ENCODE measurements around the gene HOXD9.

HOXD9 gene

GRCh38 chr2:176124110-176124946 is 1.8 kb downstream of the HOXD9 start:
- no peak for DNase-seq (ENCODE audit: low read depth in 2 of 2, low spot score in 1 of 2)

DNA sequence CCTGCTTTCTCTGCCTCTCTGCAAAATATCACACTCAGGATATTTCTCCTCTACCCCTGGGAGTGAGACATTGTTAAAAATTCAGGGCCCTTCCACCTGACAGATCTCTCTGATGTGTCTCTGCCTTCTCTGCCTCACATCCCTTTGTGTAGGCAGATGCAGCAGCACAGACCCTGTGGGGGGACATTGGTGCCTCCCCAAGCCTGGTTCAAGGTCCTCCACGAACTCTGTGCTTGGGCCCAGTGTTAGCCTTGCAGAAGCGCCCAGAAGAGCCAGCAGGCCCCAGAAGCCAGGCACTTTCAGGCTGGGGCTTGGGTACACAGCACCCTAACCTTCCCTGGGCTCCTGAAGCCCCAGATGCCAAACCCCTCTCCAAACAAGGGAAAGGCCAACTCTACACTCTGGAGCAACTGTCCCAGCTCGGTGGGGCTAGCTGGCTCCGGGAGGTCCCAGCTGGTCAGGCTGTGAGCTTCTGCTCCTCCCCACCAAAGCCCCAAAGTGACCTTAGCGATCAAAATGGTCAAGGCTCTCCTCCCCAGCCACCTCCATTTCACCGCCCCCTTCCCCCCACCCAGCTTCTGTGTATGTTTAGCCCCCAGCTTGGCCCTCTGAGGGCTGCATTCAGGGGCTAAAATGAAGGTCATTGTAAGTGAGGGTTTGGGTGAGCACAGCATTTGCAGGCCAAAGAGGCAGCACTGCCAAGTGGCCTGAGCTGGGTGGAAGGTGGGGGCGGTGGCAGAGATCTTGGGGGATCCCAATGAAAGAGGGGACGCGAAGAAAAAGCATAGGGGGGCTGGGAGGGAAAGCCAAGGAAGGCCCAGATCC is 2.6 kb downstream of the HOXD9 start:
- no peak for DNase-seq (ENCODE audit: low read depth in 2 of 2, low spot score in 1 of 2)

DNA sequence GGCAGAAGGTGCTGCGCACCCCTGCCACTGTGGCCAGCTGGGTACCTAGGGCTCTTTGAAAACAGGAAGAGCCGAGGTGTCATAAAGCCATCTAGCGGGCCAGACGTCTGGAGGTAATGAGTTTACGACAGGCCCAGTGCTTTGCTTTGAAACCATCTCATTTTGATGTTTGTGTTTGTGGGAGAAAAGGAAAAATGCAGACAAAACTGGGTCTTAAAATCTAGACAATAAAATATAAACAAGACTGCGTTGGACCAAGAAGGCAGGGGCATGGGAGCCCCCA is 3.2 kb downstream of the HOXD9 start:
- no peak for DNase-seq (ENCODE audit: low read depth in 2 of 2, low spot score in 1 of 2)

DNA sequence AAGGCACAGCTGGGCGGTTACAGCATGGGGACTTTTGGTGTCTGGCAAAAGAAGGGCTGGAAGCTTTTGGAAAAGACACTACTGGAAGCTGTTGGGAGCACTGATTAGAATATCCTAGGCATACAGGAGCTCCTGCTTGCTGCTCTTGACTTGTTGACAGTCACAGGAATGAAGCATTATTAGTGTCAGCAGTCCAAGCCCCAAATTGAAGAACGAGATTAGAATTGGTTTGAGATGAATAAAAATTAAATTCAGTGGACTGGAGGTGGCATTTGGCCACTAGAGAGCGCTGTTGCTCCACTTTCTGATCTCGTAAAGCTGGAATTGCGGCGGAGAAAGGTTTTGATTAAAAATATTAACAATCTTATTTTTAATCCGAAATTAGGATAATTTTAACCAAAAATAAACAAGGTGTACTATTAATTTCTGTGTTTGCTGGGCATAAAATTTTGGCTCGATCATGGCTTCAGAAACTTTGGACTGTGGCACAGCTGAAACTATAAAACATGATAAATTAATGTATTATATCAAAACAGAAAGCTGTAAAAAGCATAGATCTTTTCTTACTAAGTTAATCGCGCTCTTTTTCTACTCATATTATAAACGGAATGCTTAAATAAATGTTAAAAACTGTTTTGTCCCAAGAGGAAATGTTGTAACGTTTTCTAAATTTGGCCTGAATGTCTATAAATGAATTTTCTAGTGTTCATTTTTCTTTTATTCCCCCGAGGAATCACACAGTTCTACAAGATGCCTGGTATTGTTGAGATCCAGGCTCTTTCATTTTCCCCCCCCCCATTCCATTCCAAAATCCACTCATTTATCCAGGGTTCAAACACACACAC is 4.6 kb downstream of the HOXD9 start:
- peak in 1 of 2 donors; percentile 69 for DNase-seq (ENCODE audit: low read depth in 2 of 2, low spot score in 1 of 2)

GRCh38 chr2:176127774-176128072 is 5.2 kb downstream of the HOXD9 start:
- no peak for DNase-seq (ENCODE audit: low read depth in 2 of 2, low spot score in 1 of 2)

DNA sequence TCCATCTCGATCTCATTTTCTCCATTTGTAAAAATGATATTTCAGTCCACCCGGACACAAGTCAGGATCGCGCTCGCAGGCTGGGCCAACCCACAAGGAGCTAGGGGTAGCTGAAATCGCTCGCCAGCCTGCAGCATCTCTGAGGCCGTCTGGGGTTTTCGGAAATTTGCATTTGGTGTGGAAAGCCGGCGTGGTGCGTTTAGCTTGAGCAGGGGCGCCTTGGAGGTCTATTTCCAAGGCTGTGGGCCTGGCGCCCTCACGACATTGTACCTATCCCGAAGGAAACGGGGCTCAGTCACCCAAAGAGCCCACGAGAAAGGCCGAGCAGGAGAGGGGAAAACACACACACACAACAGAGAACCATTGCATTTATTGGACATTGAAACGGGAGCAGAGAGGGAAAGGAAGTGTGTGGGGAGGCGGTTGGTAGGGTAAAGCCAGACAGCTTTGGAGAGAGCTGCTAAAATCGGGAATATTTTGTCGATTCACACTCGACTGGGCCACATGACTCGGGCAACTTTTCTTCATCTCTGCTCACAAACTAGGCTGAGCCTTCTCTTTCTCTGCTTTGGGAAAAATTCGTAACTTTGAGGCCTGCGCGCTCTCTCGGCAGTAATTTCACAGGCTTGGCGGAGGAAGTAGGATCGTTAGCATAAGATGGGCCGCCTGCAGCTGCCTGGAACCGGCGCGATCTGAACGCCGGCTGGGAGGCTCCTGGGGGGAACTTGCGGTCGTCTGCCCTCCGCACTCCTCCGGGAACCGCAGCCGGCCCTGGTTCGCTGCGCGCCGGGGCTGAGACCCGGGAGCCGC is 5.9 kb downstream of the HOXD9 start:
- DNase-seq (ENCODE audit: low read depth in 2 of 2, low spot score in 1 of 2): no peak

- DNase-seq (ENCODE audit: low read depth in 2 of 2, low spot score in 1 of 2): no peak
Measured at GRCh38 chr2:176128982-176129796, 6.7 kb downstream of the HOXD9 start, which contains the start of gene HOXD8. Gene HOXD8 (plus strand): TSS chr2:176129705. CDS start chr2:176130367, 662 bp downstream.

DNA sequence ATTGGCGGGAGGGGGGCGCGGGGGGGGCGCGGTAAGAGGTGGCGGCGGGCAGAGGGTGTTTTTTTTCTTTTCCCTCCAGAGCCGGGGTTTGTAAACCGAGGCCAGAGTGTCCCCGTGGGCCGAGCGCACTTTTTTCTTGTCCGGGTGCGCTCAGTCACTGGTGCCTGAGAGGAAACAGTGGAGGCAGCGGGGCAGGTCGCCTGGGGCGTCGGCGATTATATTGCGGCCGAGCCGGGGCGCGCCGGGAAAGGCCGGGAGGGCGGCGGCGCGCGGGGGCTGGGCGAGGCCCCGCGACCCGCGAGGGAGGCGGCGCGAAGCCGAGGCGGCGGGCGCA is 7.3 kb downstream of the HOXD9 start:
- DNase-seq (ENCODE audit: low read depth in 2 of 2, low spot score in 1 of 2): no peak

DNA sequence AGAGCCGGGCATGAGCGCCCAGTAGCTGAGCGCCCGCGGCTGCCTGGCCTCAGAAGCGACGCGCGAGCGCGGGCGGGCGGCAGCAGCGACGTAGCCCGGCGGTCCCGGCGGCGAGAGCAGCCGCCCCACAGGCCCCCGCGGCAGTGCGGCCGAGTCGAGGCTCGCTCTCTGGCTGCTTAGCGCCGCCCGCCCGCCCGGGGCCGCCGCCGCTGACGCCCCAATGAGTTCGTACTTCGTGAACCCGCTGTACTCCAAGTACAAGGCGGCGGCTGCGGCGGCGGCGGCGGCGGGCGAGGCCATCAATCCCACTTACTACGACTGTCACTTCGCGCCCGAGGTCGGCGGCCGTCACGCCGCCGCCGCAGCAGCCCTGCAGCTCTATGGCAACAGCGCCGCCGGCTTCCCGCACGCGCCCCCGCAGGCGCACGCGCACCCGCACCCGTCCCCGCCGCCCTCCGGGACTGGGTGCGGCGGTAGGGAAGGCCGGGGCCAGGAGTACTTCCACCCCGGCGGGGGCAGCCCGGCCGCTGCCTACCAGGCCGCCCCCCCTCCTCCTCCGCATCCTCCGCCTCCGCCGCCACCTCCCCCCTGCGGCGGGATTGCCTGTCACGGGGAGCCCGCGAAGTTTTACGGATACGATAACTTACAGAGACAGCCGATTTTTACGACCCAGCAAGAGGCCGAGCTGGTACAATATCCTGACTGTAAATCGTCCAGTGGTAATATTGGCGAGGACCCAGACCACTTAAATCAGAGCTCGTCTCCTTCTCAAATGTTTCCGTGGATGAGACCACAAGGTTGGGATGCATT is 7.8 kb downstream of the HOXD9 start:
- DNase-seq (ENCODE audit: low read depth in 2 of 2, low spot score in 1 of 2): no peak

DNA sequence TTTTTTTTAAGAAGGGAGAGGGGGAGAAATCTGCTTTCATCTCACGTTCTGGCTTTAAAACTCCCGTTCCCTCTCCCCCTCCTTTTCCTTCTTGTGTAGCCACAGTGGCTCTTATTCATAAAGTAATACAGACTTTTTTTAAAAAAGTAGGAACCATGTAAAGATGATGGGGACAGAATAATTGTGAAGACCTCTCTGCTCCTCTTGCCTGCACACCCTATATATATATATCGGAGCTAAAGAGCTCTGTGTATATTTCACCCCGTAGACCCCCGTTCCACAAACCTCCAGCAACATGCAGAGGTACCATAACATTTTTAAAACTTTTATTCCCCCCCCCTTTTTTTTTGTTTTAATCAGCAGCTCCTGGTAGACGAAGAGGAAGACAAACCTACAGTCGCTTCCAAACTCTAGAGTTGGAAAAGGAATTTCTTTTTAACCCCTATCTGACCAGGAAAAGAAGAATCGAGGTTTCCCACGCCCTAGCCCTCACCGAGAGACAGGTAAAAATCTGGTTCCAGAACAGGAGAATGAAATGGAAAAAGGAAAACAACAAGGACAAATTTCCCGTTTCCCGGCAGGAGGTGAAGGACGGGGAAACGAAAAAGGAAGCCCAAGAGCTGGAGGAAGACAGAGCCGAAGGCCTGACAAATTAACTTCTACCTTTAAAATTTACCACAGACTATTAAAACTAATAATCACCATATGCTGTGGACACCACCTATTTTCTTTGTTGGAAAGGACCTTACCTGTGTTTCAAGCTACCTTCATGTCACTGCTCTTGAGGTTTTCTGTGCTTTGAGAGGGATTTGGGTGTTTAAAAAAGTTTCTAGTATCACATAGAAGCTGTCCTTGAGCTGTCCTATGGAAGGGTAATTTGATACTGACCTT is 8.7 kb downstream of the HOXD9 start:
- DNase-seq (ENCODE audit: low read depth in 2 of 2, low spot score in 1 of 2): no peak

GRCh38 chr2:176131848-176132158 is 9.3 kb downstream of the HOXD9 start:
- DNase-seq (ENCODE audit: low read depth in 2 of 2, low spot score in 1 of 2): no peak

- DNase-seq (ENCODE audit: low read depth in 2 of 2, low spot score in 1 of 2): no peak
Measured at GRCh38 chr2:176132205-176133171, 10.0 kb downstream of the HOXD9 start.

DNA sequence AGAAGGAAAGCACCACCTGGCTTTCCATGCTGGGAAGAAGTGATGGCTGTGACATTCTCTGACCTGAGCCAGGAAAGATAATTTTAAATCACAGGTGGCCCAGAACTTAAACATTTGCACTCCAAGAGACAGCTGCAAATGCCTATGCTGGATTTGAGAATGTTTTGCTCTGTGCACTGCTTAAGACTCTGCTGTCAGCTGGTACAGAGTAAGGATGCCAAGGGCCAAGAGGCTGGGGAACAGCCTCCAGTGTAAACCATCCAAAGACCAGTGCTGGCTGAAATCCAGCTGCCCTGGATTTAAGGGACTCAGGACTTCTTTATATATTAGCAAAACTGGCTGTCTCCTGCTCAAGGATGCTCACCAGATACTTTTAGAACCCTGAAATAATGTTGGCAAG is 10.9 kb downstream of the HOXD9 start:
- no peak for DNase-seq (ENCODE audit: low read depth in 2 of 2, low spot score in 1 of 2)

- no peak for DNase-seq (ENCODE audit: low read depth in 2 of 2, low spot score in 1 of 2)
Measured at GRCh38 chr2:176134035-176134434, 11.5 kb downstream of the HOXD9 start.

GRCh38 chr2:176135035-176135440 is 12.5 kb downstream of the HOXD9 start:
- DNase-seq (ENCODE audit: low read depth in 2 of 2, low spot score in 1 of 2): no peak

GRCh38 chr2:176136374-176137251 is 14.1 kb downstream of the HOXD9 start:
- no peak for DNase-seq (ENCODE audit: low read depth in 2 of 2, low spot score in 1 of 2)

DNA sequence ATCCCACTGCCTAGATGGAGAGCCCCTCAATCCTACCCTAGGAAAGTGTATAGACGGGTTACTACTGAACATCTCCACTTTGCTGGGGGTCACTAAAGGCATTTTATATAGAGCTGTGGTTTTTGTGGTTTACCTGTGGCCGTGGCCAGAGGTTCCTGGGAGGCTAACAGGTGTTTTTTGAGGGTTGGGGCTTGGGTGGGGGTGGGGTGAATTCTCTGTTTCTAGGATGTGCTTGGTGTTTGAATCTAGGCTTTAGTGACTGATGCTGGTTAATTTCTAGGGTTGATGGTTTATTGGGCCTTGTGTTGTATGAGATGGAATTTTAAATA is 14.7 kb downstream of the HOXD9 start:
- DNase-seq (ENCODE audit: low read depth in 2 of 2, low spot score in 1 of 2): no peak

Data from stimulated activated CD8-positive, alpha-beta memory T cell treated with anti-CD3 and anti-CD28 coated beads, Interleukin-4, amount 100 ng/mL, for 4 hours (primary cell).